Body of pancreas (tissue), 4 donors: ENCODE results near the gene MMP25.

Experiments used
- POLR2A ChIP-seq, 3 donors: fragments of 450-650 bp; IDR thresholded peaks; one replicate each; pipeline ENCODE4 v1.6.1; 2016; ENCODE audit warnings: antibody characterized with exemption in 3 of 3, mild to moderate bottlenecking in 2 of 3
- TF ChIP-seq, protein P1 (sequence below), 7 experiments: fragments of 450-650 bp in 4 of 7; fragments of 200-600 bp in 3 of 7; sonication (generic) in 3 of 7; IDR thresholded peaks; one replicate each; pipeline ENCODE4 v1.5.1; 2016 to 2019; ENCODE audit warnings: antibody characterized with exemption in 7 of 7

- TF ChIP-seq, protein P1, sequence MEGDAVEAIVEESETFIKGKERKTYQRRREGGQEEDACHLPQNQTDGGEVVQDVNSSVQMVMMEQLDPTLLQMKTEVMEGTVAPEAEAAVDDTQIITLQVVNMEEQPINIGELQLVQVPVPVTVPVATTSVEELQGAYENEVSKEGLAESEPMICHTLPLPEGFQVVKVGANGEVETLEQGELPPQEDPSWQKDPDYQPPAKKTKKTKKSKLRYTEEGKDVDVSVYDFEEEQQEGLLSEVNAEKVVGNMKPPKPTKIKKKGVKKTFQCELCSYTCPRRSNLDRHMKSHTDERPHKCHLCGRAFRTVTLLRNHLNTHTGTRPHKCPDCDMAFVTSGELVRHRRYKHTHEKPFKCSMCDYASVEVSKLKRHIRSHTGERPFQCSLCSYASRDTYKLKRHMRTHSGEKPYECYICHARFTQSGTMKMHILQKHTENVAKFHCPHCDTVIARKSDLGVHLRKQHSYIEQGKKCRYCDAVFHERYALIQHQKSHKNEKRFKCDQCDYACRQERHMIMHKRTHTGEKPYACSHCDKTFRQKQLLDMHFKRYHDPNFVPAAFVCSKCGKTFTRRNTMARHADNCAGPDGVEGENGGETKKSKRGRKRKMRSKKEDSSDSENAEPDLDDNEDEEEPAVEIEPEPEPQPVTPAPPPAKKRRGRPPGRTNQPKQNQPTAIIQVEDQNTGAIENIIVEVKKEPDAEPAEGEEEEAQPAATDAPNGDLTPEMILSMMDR (IDR thresholded peaks at IDR 0.05), result no peak
- no peak for TF ChIP-seq POLR2A (IDR thresholded peaks at IDR 0.05)
Observed at GRCh38 chr16:3012246-3012645, 34.1 kb upstream of the MMP25 start.
